CD4-positive, alpha-beta T cell treated with Interleukin-4 for 1 hour (primary cell): ENCODE results near the gene RAB3A.

ENCODE experiments used
- DNase-seq, 2 donors: peaks; one replicate each; pipeline ENCODE4 v3.0.0-alpha.2; 2020 to 2022

RAB3A gene

GRCh38 chr19:18147396-18147795 is 56.4 kb downstream of the RAB3A start:
- DNase-seq, result no peak
